Thoracic aorta (tissue), 2 donors: ENCODE measurements around the gene KDM6B. TPM values are rescaled to one million over a fixed set of nuclear protein-coding genes. Genes with fewer than 3 reads are reported as not detected.
"Not testable (repeated sequence)": the region's sequence is repeated elsewhere in the genome, so short reads cannot be mapped to it uniquely, and the experiment has no call there.

Experiments
- ATAC-seq: fragments of 150-250 bp; one replicate; pipeline ENCODE4 v1.8.0; 2017; ENCODE audit warnings: low read depth; ENCODE audit not compliant: insufficient number of reproducible peaks, low FRiP score
- DNase-seq: peaks from one replicate; pipeline ENCODE4 v3.0.0-alpha.2; 2020; ENCODE audit warnings: low spot score
- H3K27ac ChIP-seq, 2 donors: fragments of 200-600 bp; sonication (generic); 1 replicate in 1 of 2; 2 replicates in 1 of 2; pipeline ENCODE4 v1.5.1; 2016; ENCODE audit warnings: mild to moderate bottlenecking in 2 of 2, moderate library complexity in 2 of 2
- H3K27me3 ChIP-seq: fragments of 200-600 bp; sonication (generic); replicated peaks from 2 replicates; pipeline ENCODE4 v1.6.0; 2016; ENCODE audit warnings: mild to moderate bottlenecking; ENCODE audit not compliant: insufficient read depth
- H3K36me3 ChIP-seq: fragments of 200-600 bp; sonication (generic); one replicate; pipeline ENCODE4 v1.5.1; 2016
- H3K4me1 ChIP-seq, 2 donors: fragments of 200-600 bp; sonication (generic); 1 replicate in 1 of 2; 2 replicates in 1 of 2; pipeline versions ENCODE4 v1.5.1 to v1.6.0; 2016; ENCODE audit warnings: low read depth in 2 of 2, mild to moderate bottlenecking in 1 of 2; ENCODE audit not compliant: control insufficient read depth in 1 of 2
- H3K4me3 ChIP-seq: fragments of 200-600 bp; sonication (generic); 2 replicates; pipeline ENCODE4 v1.5.1; 2016; ENCODE audit warnings: mild to moderate bottlenecking
- H3K9me3 ChIP-seq: fragments of 200-600 bp; sonication (generic); 2 replicates; pipeline ENCODE4 v1.5.1; 2016
- CTCF ChIP-seq: fragments of 200-600 bp; sonication (generic); IDR thresholded peaks from one replicate; pipeline ENCODE4 v1.5.1; 2019; ENCODE audit warnings: antibody characterized with exemption
- total RNA-seq, 2 donors: library from RNA; depleted of rRNA; stranded (reverse); fragments of >200 nt; gene quantifications; one replicate each; pipeline versions ENCODE4 v1.1.0 to v1.2.3, GENCODE V29; 2016

The KDM6B gene
- total RNA-seq, 2 donors from 2014 or later: 9.5 to 35.8 TPM

- peak within 1 kb of the TSS; percentile 75 for H3K4me3 ChIP-seq
- peaks cover 21 to 31% of the 10 kb centered on the region in 2 donors for H3K4me1 ChIP-seq
- ATAC-seq (peak; percentile 72), DNase-seq (peak; percentile 88)
- no peaks in the 10 kb centered on the region for H3K27me3 ChIP-seq
- H3K36me3 ChIP-seq: peaks cover 3% of the 10 kb centered on the region
- H3K27ac ChIP-seq: peak within 1 kb of the TSS; percentile 80 to 85
- no peak for TF ChIP-seq CTCF
- H3K9me3 ChIP-seq: no peaks in the 10 kb centered on the region
Observed at GRCh38 chr17:7857713-7858521, 23.9 kb downstream of the KDM6B start, which contains the start of gene CYB5D1. TSS of gene CYB5D1 (plus strand) at chr17:7858003. CDS start at chr17:7858135, 132 bp downstream.

- ATAC-seq: no peak
- Histone ChIP-seq H3K4me1 (peaks cover 21 to 31% of the 10 kb centered on the region in 2 donors), H3K36me3 (no peaks in the 10 kb centered on the region), H3K27me3 (no peaks in the 10 kb centered on the region), H3K27ac (peak overlapping the region; percentile 80 to 85), H3K4me3 (peak overlapping the region; percentile 75), H3K9me3 (no peaks in the 10 kb centered on the region)
- peak; percentile 49 for TF ChIP-seq CTCF
- no peak for DNase-seq
Observed at GRCh38 chr17:7858522-7858810, 24.4 kb downstream of the KDM6B start.

- no peak for DNase-seq
- no peak for TF ChIP-seq CTCF
- peaks cover 21 to 31% of the 10 kb centered on the region in 2 donors for H3K4me1 ChIP-seq
- ATAC-seq: no peak
- no peak overlapping the region for H3K4me3 ChIP-seq
- H3K27ac ChIP-seq: no peak overlapping the region
- no peaks in the 10 kb centered on the region for H3K36me3 ChIP-seq
- no peaks in the 10 kb centered on the region for H3K27me3 ChIP-seq
- H3K9me3 ChIP-seq: no peaks in the 10 kb centered on the region
Observed at GRCh38 chr17:7859028-7859427, 25.0 kb downstream of the KDM6B start.

- ATAC-seq (no peak), DNase-seq (no peak)
Observed at GRCh38 chr17:7862692-7863437, 28.8 kb downstream of the KDM6B start.

GRCh38 chr17:7864384-7864783 lies 30.4 kb downstream of the KDM6B start:
- not testable (repeated sequence) for ATAC-seq, H3K36me3 ChIP-seq, H3K9me3 ChIP-seq, H3K27me3 ChIP-seq, H3K4me3 ChIP-seq, H3K4me1 ChIP-seq, DNase-seq, H3K27ac ChIP-seq

More at GRCh38 chr17:7862692-7863437, 28.8 kb downstream of the KDM6B start:
- peak; percentile 79 for TF ChIP-seq CTCF
- Histone ChIP-seq H3K36me3 (peaks cover 5% of the 10 kb centered on the region), H3K27me3 (no peaks in the 10 kb centered on the region), H3K4me3 (no peak overlapping the region), H3K9me3 (no peaks in the 10 kb centered on the region), H3K4me1 (peaks cover 6 to 14% of the 10 kb centered on the region in 2 donors), H3K27ac (no peak overlapping the region)
